Measurements from ENCODE around the gene THAP7.

DNA sequence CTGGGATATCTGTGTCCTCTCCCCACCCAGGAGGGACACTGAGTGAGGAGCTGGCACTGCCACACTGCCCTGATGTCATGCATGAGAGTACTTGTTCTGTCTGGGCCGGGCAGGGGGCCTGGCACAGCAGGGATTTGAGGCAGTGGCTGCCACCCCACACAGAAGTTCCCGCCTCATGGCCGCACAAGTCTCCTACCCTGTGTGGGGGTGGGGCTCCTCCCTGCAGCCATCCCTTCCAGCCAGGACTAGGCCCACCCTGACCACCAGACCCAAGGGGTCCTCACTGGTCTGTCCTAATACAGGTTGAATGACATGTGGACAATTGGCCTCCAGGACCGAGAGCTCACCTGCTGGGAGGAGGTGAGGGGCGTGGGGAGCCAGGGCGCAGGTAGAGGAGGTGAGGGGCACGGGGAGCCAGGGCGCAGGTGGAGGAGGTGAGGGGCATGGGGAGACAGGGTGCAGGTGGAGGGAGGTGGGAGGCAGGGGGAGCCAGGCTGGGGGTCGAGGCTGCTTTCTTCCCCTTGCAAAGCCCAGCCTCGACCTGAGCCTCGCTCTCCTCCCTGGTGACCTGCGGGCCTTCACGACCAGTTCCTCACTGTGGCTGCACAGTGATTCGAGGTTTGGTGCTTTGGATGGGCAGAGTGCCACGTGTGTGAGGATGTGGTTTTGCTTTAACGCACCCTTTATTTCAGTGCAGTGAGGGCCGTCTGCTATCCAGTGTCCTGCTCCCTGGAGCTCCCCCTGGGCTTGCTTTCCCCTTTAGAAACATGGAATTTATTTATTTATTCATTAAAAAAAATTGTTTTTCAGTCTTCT lies 12.4 kb downstream of the THAP7 start:
- TF ChIP-seq, protein P1, sequence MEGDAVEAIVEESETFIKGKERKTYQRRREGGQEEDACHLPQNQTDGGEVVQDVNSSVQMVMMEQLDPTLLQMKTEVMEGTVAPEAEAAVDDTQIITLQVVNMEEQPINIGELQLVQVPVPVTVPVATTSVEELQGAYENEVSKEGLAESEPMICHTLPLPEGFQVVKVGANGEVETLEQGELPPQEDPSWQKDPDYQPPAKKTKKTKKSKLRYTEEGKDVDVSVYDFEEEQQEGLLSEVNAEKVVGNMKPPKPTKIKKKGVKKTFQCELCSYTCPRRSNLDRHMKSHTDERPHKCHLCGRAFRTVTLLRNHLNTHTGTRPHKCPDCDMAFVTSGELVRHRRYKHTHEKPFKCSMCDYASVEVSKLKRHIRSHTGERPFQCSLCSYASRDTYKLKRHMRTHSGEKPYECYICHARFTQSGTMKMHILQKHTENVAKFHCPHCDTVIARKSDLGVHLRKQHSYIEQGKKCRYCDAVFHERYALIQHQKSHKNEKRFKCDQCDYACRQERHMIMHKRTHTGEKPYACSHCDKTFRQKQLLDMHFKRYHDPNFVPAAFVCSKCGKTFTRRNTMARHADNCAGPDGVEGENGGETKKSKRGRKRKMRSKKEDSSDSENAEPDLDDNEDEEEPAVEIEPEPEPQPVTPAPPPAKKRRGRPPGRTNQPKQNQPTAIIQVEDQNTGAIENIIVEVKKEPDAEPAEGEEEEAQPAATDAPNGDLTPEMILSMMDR (IDR thresholded peaks at IDR 0.05; ENCODE audit: insufficient read depth, low read depth, low read length): no peak
- no peak for TF ChIP-seq EZH2 (IDR thresholded peaks at IDR 0.05; ENCODE audit: insufficient read depth, low read length)
